ENCODE results near the gene TNIP2.
"Not testable (repeated sequence)": the region's sequence is repeated elsewhere in the genome, so short reads cannot be mapped to it uniquely, and the experiment has no call there.

Gene TNIP2

GRCh38 chr4:2767046-2767704 lies 11.0 kb upstream of the TNIP2 start:
- peaks cover 3% of the 10 kb centered on the region for H3K9me3 Mint-ChIP-seq
- peaks cover 28% of the 10 kb centered on the region for H3K27me3 Mint-ChIP-seq

DNA sequence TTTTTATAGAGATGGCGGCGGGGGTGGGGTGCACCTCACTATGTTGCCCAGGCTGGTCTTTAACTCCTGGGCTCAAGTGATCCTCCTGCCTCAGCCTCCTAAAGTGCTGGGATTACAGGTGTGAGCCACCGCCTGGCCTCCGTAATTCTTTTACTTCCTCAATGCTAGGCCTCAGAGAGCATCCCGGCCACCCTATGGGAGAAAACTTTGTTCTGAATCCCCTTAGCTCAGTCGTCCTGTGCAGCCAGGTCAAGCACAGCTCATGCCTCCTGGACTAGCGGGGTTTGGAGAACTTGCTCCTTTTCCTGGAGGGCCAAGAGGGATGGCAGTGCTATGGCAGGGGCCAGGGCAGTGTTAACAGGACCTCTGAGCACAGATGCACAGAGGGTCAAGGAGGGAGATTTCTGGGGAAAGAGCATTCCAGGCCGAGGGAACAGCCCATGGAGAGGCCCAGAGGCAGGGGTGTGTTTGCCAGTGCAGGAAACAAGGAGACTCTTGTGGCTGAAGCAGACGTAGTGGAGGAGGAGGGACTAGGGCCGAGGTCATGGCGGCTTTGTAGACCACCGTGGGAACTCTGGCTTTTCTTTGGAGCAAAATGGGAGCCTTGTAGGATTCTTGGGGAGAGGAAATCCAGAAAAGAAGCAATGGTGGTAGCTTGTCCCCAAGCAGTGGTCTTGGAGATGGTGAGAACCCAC lies 9.8 kb upstream of the TNIP2 start:
- no peak for DNase-seq
- Mint-ChIP-seq H3K27me3 (peaks cover 36% of the 10 kb centered on the region), H3K36me3 (no peaks in the 10 kb centered on the region), H3K27ac (no peak overlapping the region), H3K9me3 (peaks cover 3% of the 10 kb centered on the region), H3K4me3 (no peak overlapping the region), H3K4me1 (peaks cover 31% of the 10 kb centered on the region)
- CTCF ChIA-PET: interaction anchor here (0.9 to 1.0 kb wide), 3 partner anchors 20 to 52 kb away, joined by 3 read pairs; no protein-coding TSS in a partner anchor

More at GRCh38 chr4:2767046-2767704, 11.0 kb upstream of the TNIP2 start:
- Mint-ChIP-seq H3K4me1 (peaks cover 40% of the 10 kb centered on the region), H3K27ac (no peak overlapping the region), H3K36me3 (no peaks in the 10 kb centered on the region), H3K4me3 (no peak overlapping the region)
- CTCF ChIA-PET: interaction anchor here (0.9 to 1.1 kb wide), 3 partner anchors 19 to 187 kb away, joined by 3 to 5 read pairs (median 3); no protein-coding TSS in a partner anchor
- DNase-seq: no peak

DNA sequence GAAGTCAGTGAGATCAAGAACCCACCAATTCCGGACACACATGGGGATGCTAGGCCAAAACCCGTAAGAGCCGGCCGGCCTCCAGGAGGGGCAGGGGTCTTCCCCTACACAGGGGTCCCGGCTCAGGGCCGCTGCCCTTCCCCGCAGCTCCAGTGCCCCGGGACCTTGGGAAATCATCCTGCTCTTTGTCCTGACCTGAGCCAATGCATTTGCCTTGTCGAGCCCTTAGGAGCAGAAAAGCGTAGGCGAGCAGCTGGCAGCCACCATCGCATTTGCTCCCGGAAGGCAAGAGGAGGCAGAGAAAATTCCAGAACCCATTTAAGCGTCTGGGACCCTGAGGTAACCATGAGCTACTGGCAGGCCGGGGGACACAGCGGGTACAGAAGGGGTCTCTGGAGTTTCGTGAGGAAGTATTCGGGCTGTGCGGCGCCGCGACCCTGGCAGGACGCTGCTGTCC lies 7.4 kb upstream of the TNIP2 start:
- H3K27ac Mint-ChIP-seq: no peak overlapping the region
- peaks cover 12% of the 10 kb centered on the region for H3K4me1 Mint-ChIP-seq
- CTCF ChIA-PET: interaction anchor here (0.9 to 2.5 kb wide), 15 partner anchors 10 to 191 kb away, joined by 3 to 16 read pairs (median 3); no protein-coding TSS in a partner anchor
- H3K36me3 Mint-ChIP-seq: no peaks in the 10 kb centered on the region
- H3K27me3 Mint-ChIP-seq: peaks cover 35% of the 10 kb centered on the region
- no peak for DNase-seq
- H3K4me3 Mint-ChIP-seq: peak overlapping the region; percentile 71
- H3K9me3 Mint-ChIP-seq: no peaks in the 10 kb centered on the region

GRCh38 chr4:2762486-2763370 lies 6.6 kb upstream of the TNIP2 start:
- not testable (repeated sequence) for H3K36me3 Mint-ChIP-seq, H3K4me3 Mint-ChIP-seq, H3K9me3 Mint-ChIP-seq, DNase-seq, H3K27ac Mint-ChIP-seq
- peaks cover 12% of the 10 kb centered on the region for H3K4me1 Mint-ChIP-seq
- H3K27me3 Mint-ChIP-seq: peaks cover 37% of the 10 kb centered on the region
- CTCF ChIA-PET: interaction anchor here (0.8 to 2.5 kb wide), 14 partner anchors 11 to 191 kb away, joined by 3 to 16 read pairs (median 3); no protein-coding TSS in a partner anchor

- no peaks in the 10 kb centered on the region for H3K9me3 Mint-ChIP-seq
- H3K36me3 Mint-ChIP-seq: no peaks in the 10 kb centered on the region
- DNase-seq: peak; percentile 18
- no peak overlapping the region for H3K4me3 Mint-ChIP-seq
- peaks cover 16% of the 10 kb centered on the region for H3K4me1 Mint-ChIP-seq
- peaks cover 44% of the 10 kb centered on the region for H3K27me3 Mint-ChIP-seq
- H3K27ac Mint-ChIP-seq: no peak overlapping the region
- CTCF ChIA-PET: interaction anchor here (0.8 to 1.5 kb wide), 3 partner anchors 16 to 50 kb away, joined by 3 read pairs; no protein-coding TSS in a partner anchor
These were observed 5.9 kb upstream of the TNIP2 start for GRCh38 chr4:2762048-2762447.

- Mint-ChIP-seq H3K9me3 (no peaks in the 10 kb centered on the region), H3K36me3 (no peaks in the 10 kb centered on the region), H3K4me3 (no peak overlapping the region), H3K27me3 (peaks cover 40% of the 10 kb centered on the region), H3K4me1 (peaks cover 21% of the 10 kb centered on the region), H3K27ac (no peak overlapping the region)
- CTCF ChIA-PET: no interaction called here
- peak; percentile 26 for DNase-seq
These were observed 5.1 kb upstream of the TNIP2 start for GRCh38 chr4:2761035-2761923.

GRCh38 chr4:2757426-2757825 lies 1.3 kb upstream of the TNIP2 start:
- peak; percentile 18 for DNase-seq
- Mint-ChIP-seq H3K36me3 (peaks cover 9% of the 10 kb centered on the region), H3K27ac (peak overlapping the region; percentile 12), H3K4me1 (peaks cover 30% of the 10 kb centered on the region), H3K9me3 (no peaks in the 10 kb centered on the region), H3K27me3 (peaks cover 26% of the 10 kb centered on the region), H3K4me3 (peak overlapping the region; percentile 70)
- CTCF ChIA-PET: no interaction called here

GRCh38 chr4:2756691-2757350 lies 685 bp upstream of the TNIP2 start:
- DNase-seq: no peak
- peaks cover 10% of the 10 kb centered on the region for H3K36me3 Mint-ChIP-seq
- H3K9me3 Mint-ChIP-seq: no peaks in the 10 kb centered on the region
- H3K27me3 Mint-ChIP-seq: peaks cover 20% of the 10 kb centered on the region
- CTCF ChIA-PET: no interaction called here
- H3K4me1 Mint-ChIP-seq: peaks cover 28% of the 10 kb centered on the region
- peak overlapping the region; percentile 70 for H3K4me3 Mint-ChIP-seq
- peak overlapping the region; percentile 49 for H3K27ac Mint-ChIP-seq

DNA sequence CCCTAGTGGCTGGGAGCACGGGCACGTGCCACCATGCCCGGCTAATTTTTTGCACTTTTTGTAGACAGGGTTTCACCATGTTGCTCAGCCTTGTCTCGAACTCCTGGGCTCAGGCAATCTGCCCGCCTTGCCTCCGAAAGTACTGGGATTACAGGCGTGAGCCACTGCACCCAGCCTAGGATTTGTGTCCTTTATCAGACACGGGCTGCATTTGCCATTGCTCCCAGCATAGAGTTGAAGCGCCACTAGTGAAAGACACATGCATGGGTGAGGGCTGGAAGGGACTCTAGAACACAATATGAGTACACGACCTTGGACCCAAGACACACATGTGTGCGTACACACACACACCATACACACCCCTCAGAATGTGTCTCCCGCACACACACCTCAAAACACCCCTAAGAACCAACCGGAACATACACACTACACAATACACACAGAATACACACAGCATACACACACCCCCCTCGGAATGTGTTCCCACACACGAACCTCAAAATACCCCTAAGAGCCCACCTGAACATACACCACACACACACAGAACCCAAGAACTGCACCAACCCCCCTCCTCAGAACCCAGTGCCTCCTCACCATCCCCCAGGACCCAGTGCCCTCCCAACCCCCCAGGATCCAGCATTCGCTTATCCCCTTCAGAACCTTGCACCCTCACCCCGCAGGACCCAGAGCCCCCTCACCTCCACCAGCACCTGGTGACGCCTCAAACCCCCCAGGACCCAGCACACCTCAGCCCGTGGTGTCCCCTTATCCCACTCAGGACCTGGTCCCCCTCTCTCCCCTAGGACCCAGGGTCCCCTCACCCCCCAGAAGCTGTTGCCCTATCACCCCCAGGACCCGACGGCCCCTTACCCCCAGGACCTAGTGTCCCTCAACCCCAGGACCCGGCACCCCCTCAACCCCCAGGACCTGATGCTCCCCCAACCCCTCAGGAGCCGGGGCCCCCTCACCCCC lies 1.0 kb downstream of the TNIP2 start:
- Mint-ChIP-seq H3K4me3 (peak overlapping the region; percentile 74), H3K4me1 (peaks cover 32% of the 10 kb centered on the region), H3K27me3 (peaks cover 16% of the 10 kb centered on the region), H3K9me3 (no peaks in the 10 kb centered on the region), H3K36me3 (peaks cover 10% of the 10 kb centered on the region), H3K27ac (peak overlapping the region; percentile 47)
- DNase-seq: no peak
- CTCF ChIA-PET: no interaction called here

- CTCF ChIA-PET: interaction anchor here (0.7 kb wide), 1 partner anchor 211 kb away, joined by 3 read pairs; no protein-coding TSS in a partner anchor
- Mint-ChIP-seq H3K9me3 (no peaks in the 10 kb centered on the region), H3K36me3 (peaks cover 10% of the 10 kb centered on the region), H3K27me3 (peaks cover 9% of the 10 kb centered on the region), H3K4me1 (peaks cover 35% of the 10 kb centered on the region), H3K4me3 (no peak overlapping the region), H3K27ac (no peak overlapping the region)
- no peak for DNase-seq
These were observed 2.7 kb downstream of the TNIP2 start for GRCh38 chr4:2753436-2753835.

DNA sequence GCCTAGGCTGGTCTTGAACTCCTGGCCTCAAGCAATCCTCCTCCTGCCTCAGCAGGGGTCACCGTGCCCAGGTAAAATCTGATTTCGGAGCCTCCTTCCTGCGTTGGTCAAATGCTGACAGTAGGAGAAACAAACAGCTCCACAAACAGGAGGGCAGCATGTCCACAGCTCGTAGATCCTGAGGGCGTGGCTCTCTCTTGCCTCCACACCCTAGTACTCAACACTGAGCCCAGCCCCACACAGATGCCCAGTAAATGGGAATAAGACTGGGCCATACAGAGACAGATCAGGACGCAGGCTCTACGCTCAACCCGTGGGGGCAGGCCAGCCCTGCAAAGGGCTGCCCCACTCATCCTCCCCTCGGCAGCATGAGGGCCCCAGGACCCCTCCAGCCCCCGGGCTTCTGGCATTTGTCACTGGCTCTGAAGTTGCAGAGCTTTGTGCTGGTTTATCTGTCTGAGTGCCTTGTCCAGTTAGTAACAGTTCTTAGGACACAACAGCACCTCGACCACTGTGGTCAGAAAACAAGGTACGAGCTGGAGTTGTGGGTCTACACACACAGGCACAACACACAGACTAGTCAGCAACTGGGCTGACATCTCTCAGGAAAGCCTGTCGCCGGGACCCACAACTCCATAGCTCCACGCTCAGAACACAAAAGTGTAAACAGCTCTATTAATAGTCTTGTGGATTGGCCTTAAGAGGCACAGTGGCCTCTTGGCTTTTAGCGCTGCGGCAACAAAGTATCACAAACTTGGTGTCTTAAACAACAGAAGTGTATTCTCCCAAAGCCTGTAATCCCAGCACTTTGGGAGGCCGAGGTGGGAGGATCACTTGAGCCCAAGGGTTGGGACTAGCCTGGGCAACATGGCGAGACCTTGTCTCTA lies 5.2 kb downstream of the TNIP2 start:
- DNase-seq: no peak
- no peaks in the 10 kb centered on the region for H3K27me3 Mint-ChIP-seq
- no peaks in the 10 kb centered on the region for H3K9me3 Mint-ChIP-seq
- CTCF ChIA-PET: interaction anchor here (0.7 to 2.3 kb wide), 2 partner anchors 12 to 13 kb away, joined by 3 to 6 read pairs; no protein-coding TSS in a partner anchor
- peaks cover 47% of the 10 kb centered on the region for H3K4me1 Mint-ChIP-seq
- no peak overlapping the region for H3K4me3 Mint-ChIP-seq
- no peak overlapping the region for H3K27ac Mint-ChIP-seq
- peaks cover 31% of the 10 kb centered on the region for H3K36me3 Mint-ChIP-seq
